Endodermal cell (in vitro differentiated cells): ENCODE results near the gene BEAN1. TPM values are rescaled to one million over a fixed set of nuclear protein-coding genes. Genes with fewer than 3 reads are reported as not detected.

ENCODE experiments used
- DNase-seq: peaks from one replicate; pipeline ENCODE4 v3.0.0-alpha.2; 2017
- H3K27ac ChIP-seq: 2 replicates; pipeline ENCODE4 v1.5.1; 2013; ENCODE audit warnings: mild to moderate bottlenecking, low read depth, low read length, moderate library complexity
- H3K27me3 ChIP-seq: 2 replicates; pipeline ENCODE4 v1.6.1; 2013; ENCODE audit warnings: mild to moderate bottlenecking, low read length, moderate library complexity; ENCODE audit not compliant: insufficient read depth, control insufficient read depth, poor library complexity, severe bottlenecking
- H3K36me3 ChIP-seq: 2 replicates; pipeline ENCODE4 v1.7.0; 2013; ENCODE audit warnings: mild to moderate bottlenecking, low read length, moderate library complexity; ENCODE audit not compliant: control insufficient read depth, insufficient read depth
- H3K4me1 ChIP-seq: one replicate; pipeline ENCODE4 v1.7.0; 2013; ENCODE audit warnings: low read length; ENCODE audit not compliant: control insufficient read depth, insufficient read depth
- H3K4me3 ChIP-seq: 2 replicates; pipeline ENCODE4 v1.5.1; 2013; ENCODE audit warnings: mild to moderate bottlenecking, low read length, moderate library complexity
- H3K9ac ChIP-seq: 2 replicates; pipeline ENCODE4 v1.6.1; 2013; ENCODE audit warnings: mild to moderate bottlenecking, low read length, moderate library complexity; ENCODE audit not compliant: poor library complexity, severe bottlenecking; ENCODE audit errors: extremely low read depth
- H3K9me3 ChIP-seq: 2 replicates; pipeline ENCODE4 v1.6.1; 2013; ENCODE audit warnings: mild to moderate bottlenecking, low read length, moderate library complexity; ENCODE audit not compliant: control insufficient read depth
- H3K27ac Mint-ChIP-seq: 2 replicates; pipeline ENCODE4 v1.8.0; 2020; ENCODE audit warnings: mixed read lengths
- H3K27me3 Mint-ChIP-seq: 2 replicates; pipeline ENCODE4 v1.8.0; 2021; ENCODE audit warnings: mild to moderate bottlenecking, mixed read lengths; ENCODE audit not compliant: insufficient read depth
- H3K36me3 Mint-ChIP-seq: 2 replicates; pipeline ENCODE4 v1.8.0; 2020; ENCODE audit warnings: low read depth, mixed read lengths
- H3K4me1 Mint-ChIP-seq: 2 replicates; pipeline ENCODE4 v1.8.0; 2020; ENCODE audit warnings: mixed read lengths
- H3K4me3 Mint-ChIP-seq: 2 replicates; pipeline ENCODE4 v1.8.0; 2020; ENCODE audit warnings: mild to moderate bottlenecking, moderate library complexity, mixed read lengths
- H3K9me3 Mint-ChIP-seq: 2 replicates; pipeline ENCODE4 v1.8.0; 2020; ENCODE audit warnings: mild to moderate bottlenecking, mixed read lengths
- CTCF ChIP-seq: fragments of 200-600 bp; sonication (generic); conservative IDR thresholded peaks from 2 replicates; pipeline ENCODE4 v1.5.0; 2021; ENCODE audit warnings: antibody characterized with exemption, mild to moderate bottlenecking
- WGBS, 2 experiments: methylation state at CpG; one replicate each; pipeline versions ENCODE4 v1.1.5 to v1.1.7; 2013; ENCODE audit warnings: missing lambda C conversion rate in 2 of 2, mixed read lengths in 1 of 2; ENCODE audit not compliant: insufficient coverage in 1 of 2, insufficient read length in 1 of 2; 5-methylcytosine and 5-hydroxymethylcytosine counted together
- total RNA-seq, 2 donors: library from RNA; stranded (reverse); fragmentation: NEBNext Ultra II Directional in 1 of 2; extraction: Animal tissue kit (Norgen Biotek cat#: 25700) in 1 of 2; gene quantifications; 2 replicates in 1 of 2; 3 replicates in 1 of 2; pipeline ENCODE4 v1.2.1, GENCODE V29; 2021

The BEAN1 gene
- total RNA-seq, 2 donors from 2014 or later: 0.18 TPM; not detected in 1

- no peaks in the 10 kb centered on the region for H3K36me3 Mint-ChIP-seq
- Histone ChIP-seq H3K27ac (no peak overlapping the region), H3K4me1 (no peaks in the 10 kb centered on the region), H3K4me3 (no peak overlapping the region), H3K27me3 (no peaks in the 10 kb centered on the region), H3K9me3 (no peaks in the 10 kb centered on the region), H3K36me3 (no peaks in the 10 kb centered on the region), H3K9ac (no peak overlapping the region)
- no peak overlapping the region for H3K27ac Mint-ChIP-seq
- 92 to 93% methylated on average over 2 to 3 of the region's 3 CpGs for WGBS, 2 experiments
- no peak overlapping the region for H3K4me3 Mint-ChIP-seq
- peaks cover 14% of the 10 kb centered on the region for H3K4me1 Mint-ChIP-seq
- no peak for DNase-seq
- no peak for TF ChIP-seq CTCF
- H3K27me3 Mint-ChIP-seq: no peaks in the 10 kb centered on the region
- no peaks in the 10 kb centered on the region for H3K9me3 Mint-ChIP-seq
Observed at GRCh38 chr16:66379571-66379941, 47.5 kb upstream of the BEAN1 start.

DNA sequence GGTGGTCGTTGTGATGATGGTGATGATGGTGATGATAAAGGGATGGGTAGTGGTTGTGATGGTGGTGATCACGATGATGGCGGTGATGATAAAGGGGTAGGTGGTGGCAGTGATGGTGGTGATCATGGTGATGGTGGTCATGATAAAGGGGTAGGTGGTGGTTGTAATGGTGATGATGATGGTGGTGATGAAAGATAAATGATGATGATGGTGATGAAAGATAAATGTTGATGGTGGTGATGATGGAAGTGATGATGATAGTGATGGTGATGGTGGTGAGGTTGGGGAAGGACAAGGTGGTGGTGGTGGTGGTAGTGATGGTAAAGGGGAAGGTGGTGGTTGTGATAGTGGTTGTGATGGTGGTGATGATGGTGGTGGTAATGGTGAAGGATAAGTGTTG lies 46.7 kb upstream of the BEAN1 start:
- no peak for DNase-seq
- H3K9ac ChIP-seq: no peak overlapping the region
- Mint-ChIP-seq H3K27ac (no peak overlapping the region), H3K9me3 (no peaks in the 10 kb centered on the region), H3K27me3 (no peaks in the 10 kb centered on the region), H3K4me3 (no peak overlapping the region), H3K4me1 (peaks cover 14% of the 10 kb centered on the region), H3K36me3 (no peaks in the 10 kb centered on the region)
- no peak for TF ChIP-seq CTCF
- no peaks in the 10 kb centered on the region for H3K27me3 ChIP-seq
- H3K9me3 ChIP-seq: no peaks in the 10 kb centered on the region
- WGBS, 2 experiments: 29 to 60% methylated on average over 2 to 3 of the region's 3 CpGs
- no peak overlapping the region for H3K27ac ChIP-seq
- no peak overlapping the region for H3K4me3 ChIP-seq
- no peaks in the 10 kb centered on the region for H3K36me3 ChIP-seq
- H3K4me1 ChIP-seq: no peaks in the 10 kb centered on the region

GRCh38 chr16:66381585-66382170 lies 45.4 kb upstream of the BEAN1 start:
- no peaks in the 10 kb centered on the region for H3K4me1 ChIP-seq
- no peaks in the 10 kb centered on the region for H3K27me3 ChIP-seq
- no peak overlapping the region for H3K27ac ChIP-seq
- Mint-ChIP-seq H3K27me3 (no peaks in the 10 kb centered on the region), H3K27ac (no peak overlapping the region), H3K4me3 (no peak overlapping the region), H3K4me1 (peaks cover 14% of the 10 kb centered on the region), H3K9me3 (no peaks in the 10 kb centered on the region), H3K36me3 (no peaks in the 10 kb centered on the region)
- no peaks in the 10 kb centered on the region for H3K9me3 ChIP-seq
- no peak for TF ChIP-seq CTCF
- no peak overlapping the region for H3K9ac ChIP-seq
- DNase-seq: no peak
- no peak overlapping the region for H3K4me3 ChIP-seq
- 33 to 55% methylated on average over 3 to 5 of the region's 5 CpGs for WGBS, 2 experiments
- no peaks in the 10 kb centered on the region for H3K36me3 ChIP-seq
